Naive thymus-derived CD4-positive, alpha-beta T cell (primary cell): ENCODE measurements around the gene AMBP. TPM values are rescaled to one million over a fixed set of nuclear protein-coding genes. Genes with fewer than 3 reads are reported as not detected.
"Not testable (repeated sequence)": the region's sequence is repeated elsewhere in the genome, so short reads cannot be mapped to it uniquely, and the experiment has no call there.

ENCODE experiments used
- ATAC-seq: fragments of 150-1000 bp; cut with Tn5 transposase; 2 replicates; pipeline ENCODE4 v1.10.0; 2021; ENCODE audit warnings: mild to moderate bottlenecking, moderate library complexity
- CTCF ChIA-PET: fragments of 350-600 bp; sonication (Branson Sonifier 250); formaldehyde crosslinking; loops from one replicate; lab custom pipeline; 2021; ENCODE audit warnings: antibody characterized with exemption; lab: Charles Lee
- POLR2A ChIA-PET: fragments of 350-600 bp; sonication (Branson Sonifier 250); formaldehyde crosslinking; loops from one replicate; lab custom pipeline; 2021; ENCODE audit warnings: antibody characterized with exemption, inconsistent platforms; lab: Charles Lee
- DNase-seq, 9 donors: peaks; one replicate each; pipeline versions ENCODE4 v3.0.0 to v3.0.0-alpha.2; 2020 to 2022; ENCODE audit warnings: mixed read lengths in 1 of 9
- H3K27ac ChIP-seq: one replicate; pipeline ENCODE4 v1.7.0; 2013; ENCODE audit warnings: mild to moderate bottlenecking, low read depth, low read length, moderate library complexity
- H3K27me3 ChIP-seq, 2 donors: one replicate each; pipeline ENCODE4 v1.7.0; 2013; ENCODE audit warnings: low read length in 2 of 2, mild to moderate bottlenecking in 2 of 2, moderate library complexity in 2 of 2; ENCODE audit not compliant: control insufficient read depth in 2 of 2, insufficient read depth in 2 of 2
- H3K36me3 ChIP-seq, 3 experiments: 1 replicate in 2 of 3; 2 replicates in 1 of 3; pipeline ENCODE4 v1.7.0; 2013; ENCODE audit warnings: low read length in 3 of 3, mild to moderate bottlenecking in 3 of 3, moderate library complexity in 1 of 3; ENCODE audit not compliant: insufficient read depth in 3 of 3, control insufficient read depth in 2 of 3
- H3K4me1 ChIP-seq, 2 donors: one replicate each; pipeline ENCODE4 v1.7.0; 2013; ENCODE audit warnings: low read length in 2 of 2, mild to moderate bottlenecking in 2 of 2, moderate library complexity in 1 of 2; ENCODE audit not compliant: control insufficient read depth in 2 of 2, insufficient read depth in 2 of 2
- H3K4me3 ChIP-seq: 2 replicates; pipeline ENCODE4 v1.7.0; 2013; ENCODE audit warnings: mild to moderate bottlenecking, low read length
- H3K9me3 ChIP-seq, 3 experiments: 1 replicate in 2 of 3; 2 replicates in 1 of 3; pipeline ENCODE4 v1.7.0; 2013; ENCODE audit warnings: low read length in 3 of 3; ENCODE audit not compliant: control insufficient read depth in 2 of 3
- H3K27ac Mint-ChIP-seq, 9 donors: one replicate each; pipeline ENCODE4 v1.8.0; 2020 to 2022; ENCODE audit warnings: mixed read lengths in 9 of 9, mild to moderate bottlenecking in 8 of 9, moderate library complexity in 5 of 9, inconsistent platforms in 2 of 9
- H3K27me3 Mint-ChIP-seq, 5 donors: one replicate each; pipeline ENCODE4 v1.8.0; 2021 to 2022; ENCODE audit warnings: mixed read lengths in 5 of 5, mild to moderate bottlenecking in 1 of 5
- H3K36me3 Mint-ChIP-seq, 5 donors: one replicate each; pipeline ENCODE4 v1.8.0; 2020 to 2022; ENCODE audit warnings: mixed read lengths in 5 of 5, mild to moderate bottlenecking in 3 of 5, inconsistent platforms in 1 of 5
- H3K4me1 Mint-ChIP-seq, 7 donors: one replicate each; pipeline ENCODE4 v1.8.0; 2020 to 2022; ENCODE audit warnings: mixed read lengths in 7 of 7, mild to moderate bottlenecking in 3 of 7, inconsistent platforms in 1 of 7
- H3K4me3 Mint-ChIP-seq, 10 donors: one replicate each; pipeline ENCODE4 v1.8.0; 2020 to 2022; ENCODE audit warnings: mild to moderate bottlenecking in 10 of 10, mixed read lengths in 10 of 10, moderate library complexity in 6 of 10, inconsistent platforms in 2 of 10
- H3K9me3 Mint-ChIP-seq, 11 donors: one replicate each; pipeline ENCODE4 v1.8.0; 2020 to 2022; ENCODE audit warnings: mixed read lengths in 11 of 11, mild to moderate bottlenecking in 4 of 11, inconsistent platforms in 1 of 11, moderate library complexity in 1 of 11
- intact Hi-C, 2 donors: fragments of 100-400 bp; cut with micrococcal nuclease; formaldehyde crosslinking; loops; one replicate each; pipeline ENCODE4 v1.15.1; 2023
- polyA plus RNA-seq, 2 donors: library from polyadenylated mRNA; unstranded; fragments of 300-500 nt; fragmentation: Illumina TruSeq; gene quantifications; one replicate each; pipeline ENCODE4 v1.2.3, GENCODE V29; 2021
- total RNA-seq, 6 experiments: library from RNA in 5 of 6; stranded (reverse) in 5 of 6; gene quantifications; 1 replicate in 5 of 6; 2 replicates in 1 of 6; pipeline ENCODE4 v1.2.3 and lab custom pipeline; 2021 to 2026

The AMBP gene
- total and polyA plus RNA-seq, 7 experiments from 2014 or later: not detected

GRCh38 chr9:114047717-114048116, 30.4 kb downstream of the AMBP start:
- Histone ChIP-seq H3K36me3 (no peaks in the 10 kb centered on the region), H3K9me3 (no peaks in the 10 kb centered on the region), H3K4me3 (no peak overlapping the region), H3K4me1 (no peaks in the 10 kb centered on the region), H3K27me3 (no peaks in the 10 kb centered on the region), H3K27ac (no peak overlapping the region)
- POLR2A ChIA-PET: no interaction called here
- DNase-seq: peak in 1 of 9 donors; percentile 9
- CTCF ChIA-PET: no interaction called here
- H3K36me3 Mint-ChIP-seq: peaks cover 0 to 6% (median 0%) of the 10 kb centered on the region in 5 donors
- no peak for ATAC-seq
- intact Hi-C loops: no loop called here
- H3K9me3 Mint-ChIP-seq: no peaks in the 10 kb centered on the region
- peaks cover 0 to 11% (median 0%) of the 10 kb centered on the region in 5 donors for H3K27me3 Mint-ChIP-seq
- no peak overlapping the region for H3K4me3 Mint-ChIP-seq
- no peaks in the 10 kb centered on the region for H3K4me1 Mint-ChIP-seq
- H3K27ac Mint-ChIP-seq: no peak overlapping the region

GRCh38 chr9:114046875-114047274, 31.2 kb downstream of the AMBP start:
- Histone ChIP-seq H3K4me3 (no peak overlapping the region), H3K9me3 (no peaks in the 10 kb centered on the region), H3K36me3 (no peaks in the 10 kb centered on the region), H3K4me1 (no peaks in the 10 kb centered on the region), H3K27ac (no peak overlapping the region), H3K27me3 (no peaks in the 10 kb centered on the region)
- Mint-ChIP-seq H3K4me1 (no peaks in the 10 kb centered on the region), H3K27ac (no peak overlapping the region), H3K27me3 (peaks cover 0 to 11% (median 0%) of the 10 kb centered on the region in 5 donors), H3K9me3 (no peaks in the 10 kb centered on the region), H3K36me3 (peaks cover 0 to 6% (median 0%) of the 10 kb centered on the region in 5 donors), H3K4me3 (no peak overlapping the region)
- ChIA-PET CTCF (no interaction called here), POLR2A (no interaction called here)
- ATAC-seq (no peak), DNase-seq (no peak)
- intact Hi-C loops: no loop called here

- intact Hi-C loops: no loop called here
- CTCF ChIA-PET: no interaction called here
- H3K9me3 ChIP-seq: no peaks in the 10 kb centered on the region
These were observed 31.8 kb downstream of the AMBP start for GRCh38 chr9:114046237-114046755.

GRCh38 chr9:114043660-114044059, 34.4 kb downstream of the AMBP start:
- H3K27me3 ChIP-seq, H3K36me3 Mint-ChIP-seq, H3K4me3 ChIP-seq, H3K27ac ChIP-seq, POLR2A ChIA-PET, H3K9me3 ChIP-seq, H3K4me1 ChIP-seq, DNase-seq, H3K27ac Mint-ChIP-seq, intact Hi-C loops, CTCF ChIA-PET, H3K36me3 ChIP-seq, ATAC-seq, H3K9me3 Mint-ChIP-seq, H3K4me1 Mint-ChIP-seq, H3K4me3 Mint-ChIP-seq: not testable (repeated sequence)
- peaks cover 0 to 11% (median 0%) of the 10 kb centered on the region in 5 donors for H3K27me3 Mint-ChIP-seq

More at GRCh38 chr9:114046237-114046755, 31.8 kb downstream of the AMBP start:
- Histone ChIP-seq H3K4me1 (no peaks in the 10 kb centered on the region), H3K27ac (no peak overlapping the region), H3K27me3 (no peaks in the 10 kb centered on the region), H3K36me3 (no peaks in the 10 kb centered on the region), H3K4me3 (no peak overlapping the region)
- Mint-ChIP-seq H3K4me1 (no peaks in the 10 kb centered on the region), H3K27me3 (peaks cover 0 to 11% (median 0%) of the 10 kb centered on the region in 5 donors), H3K4me3 (no peak overlapping the region), H3K9me3 (no peaks in the 10 kb centered on the region), H3K27ac (no peak overlapping the region), H3K36me3 (peaks cover 0 to 6% (median 0%) of the 10 kb centered on the region in 5 donors)
- POLR2A ChIA-PET: no interaction called here
- DNase-seq (no peak), ATAC-seq (no peak)

GRCh38 chr9:114039484-114039883, 38.6 kb downstream of the AMBP start:
- Histone ChIP-seq H3K27ac (no peak overlapping the region), H3K36me3 (no peaks in the 10 kb centered on the region), H3K9me3 (no peaks in the 10 kb centered on the region), H3K4me1 (no peaks in the 10 kb centered on the region), H3K4me3 (no peak overlapping the region), H3K27me3 (no peaks in the 10 kb centered on the region)
- Mint-ChIP-seq H3K4me3 (no peak overlapping the region), H3K9me3 (no peaks in the 10 kb centered on the region), H3K4me1 (no peaks in the 10 kb centered on the region), H3K27ac (no peak overlapping the region), H3K36me3 (no peaks in the 10 kb centered on the region), H3K27me3 (peaks cover 0 to 2% (median 0%) of the 10 kb centered on the region in 5 donors)
- ChIA-PET CTCF (no interaction called here), POLR2A (no interaction called here)
- DNase-seq (no peak), ATAC-seq (no peak)
- intact Hi-C loops: no loop called here

- Histone ChIP-seq H3K36me3 (no peaks in the 10 kb centered on the region), H3K4me1 (no peaks in the 10 kb centered on the region), H3K27me3 (no peaks in the 10 kb centered on the region), H3K9me3 (no peaks in the 10 kb centered on the region), H3K27ac (no peak overlapping the region), H3K4me3 (no peak overlapping the region)
- Mint-ChIP-seq H3K36me3 (no peaks in the 10 kb centered on the region), H3K4me1 (no peaks in the 10 kb centered on the region), H3K27ac (no peak overlapping the region), H3K27me3 (peaks cover 0 to 2% (median 0%) of the 10 kb centered on the region in 5 donors), H3K9me3 (no peaks in the 10 kb centered on the region), H3K4me3 (no peak overlapping the region)
- ChIA-PET CTCF (no interaction called here), POLR2A (no interaction called here)
- intact Hi-C loops: no loop called here
- ATAC-seq (no peak), DNase-seq (no peak)
These were observed 39.3 kb downstream of the AMBP start for GRCh38 chr9:114038724-114039313.
